Panc1 (cell line): Measurements from ENCODE around the gene FBLN2.

Experiments used
- POLR2AphosphoS5 ChIP-seq: IDR thresholded peaks from 2 replicates; pipeline ENCODE4 v1.6.1; 2012; ENCODE audit warnings: mild to moderate bottlenecking, low read depth, low read length, moderate library complexity
- SIN3A ChIP-seq: IDR thresholded peaks from 2 replicates; pipeline ENCODE4 v1.6.1; 2012; ENCODE audit warnings: low read depth, mild to moderate bottlenecking, low read length, moderate library complexity, borderline replicate concordance; ENCODE audit not compliant: insufficient read depth
- TF ChIP-seq, protein P1 (sequence below): fragments of 450-650 bp; IDR thresholded peaks from 2 replicates; pipeline ENCODE4 v1.5.1; 2017; ENCODE audit warnings: mild to moderate bottlenecking
- TF ChIP-seq, protein P2 (sequence below), 2 experiments: IDR thresholded peaks; 2 replicates each; pipeline ENCODE4 v1.6.1; 2011 to 2012; ENCODE audit warnings: low read depth in 2 of 2, control low read depth in 1 of 2, low read length in 1 of 2, mild to moderate bottlenecking in 1 of 2, moderate library complexity in 1 of 2; ENCODE audit not compliant: insufficient read depth in 1 of 2

GRCh38 chr3:13565581-13566452 is 16.9 kb downstream of the FBLN2 start:
- TF ChIP-seq, protein P1, sequence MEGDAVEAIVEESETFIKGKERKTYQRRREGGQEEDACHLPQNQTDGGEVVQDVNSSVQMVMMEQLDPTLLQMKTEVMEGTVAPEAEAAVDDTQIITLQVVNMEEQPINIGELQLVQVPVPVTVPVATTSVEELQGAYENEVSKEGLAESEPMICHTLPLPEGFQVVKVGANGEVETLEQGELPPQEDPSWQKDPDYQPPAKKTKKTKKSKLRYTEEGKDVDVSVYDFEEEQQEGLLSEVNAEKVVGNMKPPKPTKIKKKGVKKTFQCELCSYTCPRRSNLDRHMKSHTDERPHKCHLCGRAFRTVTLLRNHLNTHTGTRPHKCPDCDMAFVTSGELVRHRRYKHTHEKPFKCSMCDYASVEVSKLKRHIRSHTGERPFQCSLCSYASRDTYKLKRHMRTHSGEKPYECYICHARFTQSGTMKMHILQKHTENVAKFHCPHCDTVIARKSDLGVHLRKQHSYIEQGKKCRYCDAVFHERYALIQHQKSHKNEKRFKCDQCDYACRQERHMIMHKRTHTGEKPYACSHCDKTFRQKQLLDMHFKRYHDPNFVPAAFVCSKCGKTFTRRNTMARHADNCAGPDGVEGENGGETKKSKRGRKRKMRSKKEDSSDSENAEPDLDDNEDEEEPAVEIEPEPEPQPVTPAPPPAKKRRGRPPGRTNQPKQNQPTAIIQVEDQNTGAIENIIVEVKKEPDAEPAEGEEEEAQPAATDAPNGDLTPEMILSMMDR: no peak
- TF ChIP-seq, protein P2, sequence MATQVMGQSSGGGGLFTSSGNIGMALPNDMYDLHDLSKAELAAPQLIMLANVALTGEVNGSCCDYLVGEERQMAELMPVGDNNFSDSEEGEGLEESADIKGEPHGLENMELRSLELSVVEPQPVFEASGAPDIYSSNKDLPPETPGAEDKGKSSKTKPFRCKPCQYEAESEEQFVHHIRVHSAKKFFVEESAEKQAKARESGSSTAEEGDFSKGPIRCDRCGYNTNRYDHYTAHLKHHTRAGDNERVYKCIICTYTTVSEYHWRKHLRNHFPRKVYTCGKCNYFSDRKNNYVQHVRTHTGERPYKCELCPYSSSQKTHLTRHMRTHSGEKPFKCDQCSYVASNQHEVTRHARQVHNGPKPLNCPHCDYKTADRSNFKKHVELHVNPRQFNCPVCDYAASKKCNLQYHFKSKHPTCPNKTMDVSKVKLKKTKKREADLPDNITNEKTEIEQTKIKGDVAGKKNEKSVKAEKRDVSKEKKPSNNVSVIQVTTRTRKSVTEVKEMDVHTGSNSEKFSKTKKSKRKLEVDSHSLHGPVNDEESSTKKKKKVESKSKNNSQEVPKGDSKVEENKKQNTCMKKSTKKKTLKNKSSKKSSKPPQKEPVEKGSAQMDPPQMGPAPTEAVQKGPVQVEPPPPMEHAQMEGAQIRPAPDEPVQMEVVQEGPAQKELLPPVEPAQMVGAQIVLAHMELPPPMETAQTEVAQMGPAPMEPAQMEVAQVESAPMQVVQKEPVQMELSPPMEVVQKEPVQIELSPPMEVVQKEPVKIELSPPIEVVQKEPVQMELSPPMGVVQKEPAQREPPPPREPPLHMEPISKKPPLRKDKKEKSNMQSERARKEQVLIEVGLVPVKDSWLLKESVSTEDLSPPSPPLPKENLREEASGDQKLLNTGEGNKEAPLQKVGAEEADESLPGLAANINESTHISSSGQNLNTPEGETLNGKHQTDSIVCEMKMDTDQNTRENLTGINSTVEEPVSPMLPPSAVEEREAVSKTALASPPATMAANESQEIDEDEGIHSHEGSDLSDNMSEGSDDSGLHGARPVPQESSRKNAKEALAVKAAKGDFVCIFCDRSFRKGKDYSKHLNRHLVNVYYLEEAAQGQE (IDR thresholded peaks at IDR 0.05; ENCODE audit: insufficient read depth in 1 of 2, low read depth in 2 of 2, low read length in 1 of 2): no peak
- no peak for TF ChIP-seq POLR2AphosphoS5
- no peak for TF ChIP-seq SIN3A
